H1 (cell line): ENCODE results near the gene SYF2. TPM values are rescaled to one million over a fixed set of nuclear protein-coding genes. Genes with fewer than 3 reads are reported as not detected.

ENCODE experiments used
- CTCF ChIA-PET: fragments of 300-600 bp; sonication (Branson Sonifier 250); formaldehyde crosslinking; loops from one replicate; lab custom pipeline; 2021; ENCODE audit not compliant: partially characterized antibody; lab: Charles Lee
- POLR2A ChIA-PET: fragments of 300-600 bp; sonication (Branson Sonifier 250); formaldehyde crosslinking; loops from one replicate; lab custom pipeline; 2021; ENCODE audit warnings: inconsistent platforms; ENCODE audit not compliant: partially characterized antibody; lab: Charles Lee
- DNase-seq, 2 experiments: peaks; one replicate each; pipeline versions ENCODE4 v3.0.0 to v3.0.0-alpha.2; 2010 to 2022; ENCODE audit warnings: low spot score in 2 of 2, low read depth in 1 of 2, mixed read lengths in 1 of 2
- FAIRE-seq: peaks from 2 replicates; lab custom pipeline; 2011; peaks lifted over from hg19 to GRCh38; lab: Jason Lieb, UNC
- H2AFZ ChIP-seq: 2 replicates; pipeline ENCODE4 v1.8.1; 2012; ENCODE audit warnings: low read length, inconsistent platforms
- H2AK5ac ChIP-seq: 2 replicates; pipeline ENCODE4 v1.6.1; 2013; ENCODE audit warnings: low read depth, low read length
- H2BK120ac ChIP-seq: replicated peaks from 2 replicates; pipeline ENCODE3; 2013; ENCODE audit warnings: low read depth, low read length, inconsistent platforms
- H2BK12ac ChIP-seq: 2 replicates; pipeline ENCODE4 v1.6.1; 2013; ENCODE audit warnings: low read depth, low read length
- H2BK15ac ChIP-seq: 2 replicates; pipeline ENCODE4 v1.6.1; 2013; ENCODE audit warnings: low read length
- H2BK20ac ChIP-seq: 2 replicates; pipeline ENCODE4 v1.6.1; 2013; ENCODE audit warnings: low read length
- H2BK5ac ChIP-seq: 2 replicates; pipeline ENCODE4 v1.6.1; 2013; ENCODE audit warnings: low read depth, low read length
- H3K14ac ChIP-seq: 2 replicates; pipeline ENCODE4 v1.6.1; 2013; ENCODE audit warnings: inconsistent platforms; ENCODE audit not compliant: insufficient read length
- H3K18ac ChIP-seq: 2 replicates; pipeline ENCODE4 v1.6.1; 2013; ENCODE audit warnings: low read length; ENCODE audit errors: extremely low read depth
- H3K23ac ChIP-seq: 2 replicates; pipeline ENCODE4 v1.6.1; 2013; ENCODE audit warnings: inconsistent platforms; ENCODE audit not compliant: insufficient read length
- H3K23me2 ChIP-seq: 2 replicates; pipeline ENCODE4 v1.6.1; 2013; ENCODE audit warnings: low read depth, low read length
- H3K27ac ChIP-seq: 2 replicates; pipeline ENCODE4 v1.6.1; 2011; ENCODE audit warnings: low read depth, low read length, inconsistent platforms
- H3K27me3 ChIP-seq, 4 experiments: replicated peaks in 1 of 4; 1 replicate in 1 of 4; 2 replicates in 3 of 4; pipeline versions ENCODE4 v1.6.1 to v1.8.1; 2011 to 2013; ENCODE audit warnings: low read length in 3 of 4, mild to moderate bottlenecking in 3 of 4, inconsistent platforms in 2 of 4, mixed read lengths in 2 of 4, moderate library complexity in 1 of 4; ENCODE audit not compliant: control insufficient read depth in 3 of 4, insufficient read depth in 3 of 4; ENCODE audit errors: extremely low read depth in 1 of 4
- H3K36me3 ChIP-seq, 4 experiments: 2 replicates each; pipeline versions ENCODE4 v1.6.1 to v1.8.1; 2011 to 2013; ENCODE audit warnings: mild to moderate bottlenecking in 4 of 4, low read length in 3 of 4, moderate library complexity in 2 of 4, control low read depth in 1 of 4, inconsistent platforms in 1 of 4; ENCODE audit not compliant: insufficient read depth in 4 of 4, control insufficient read depth in 2 of 4
- H3K4ac ChIP-seq: replicated peaks from 2 replicates; pipeline ENCODE3; 2013; ENCODE audit warnings: low read length, low read depth, mixed read lengths, inconsistent platforms; ENCODE audit not compliant: insufficient read length
- H3K4me1 ChIP-seq, 4 experiments: replicated peaks in 1 of 4; 1 replicate in 1 of 4; 2 replicates in 3 of 4; pipeline versions ENCODE4 v1.6.1 to v1.8.1; 2011 to 2013; ENCODE audit warnings: low read length in 3 of 4, inconsistent platforms in 2 of 4, mixed read lengths in 1 of 4; ENCODE audit not compliant: insufficient read depth in 4 of 4, control insufficient read depth in 3 of 4
- H3K4me2 ChIP-seq, 2 experiments: 2 replicates each; pipeline versions ENCODE4 v1.6.1 to v1.8.1; 2011 to 2013; ENCODE audit warnings: low read depth in 2 of 2, low read length in 2 of 2, control low read depth in 1 of 2, inconsistent platforms in 1 of 2, mild to moderate bottlenecking in 1 of 2; ENCODE audit not compliant: insufficient read depth in 1 of 2
- H3K4me3 ChIP-seq, 4 experiments: fragments of 200-600, 300-600 bp in 1 of 4; sonication (generic), shearing (Covaris generic), sonication (Bioruptor Twin) in 1 of 4; 2 replicates each; pipeline versions ENCODE4 v1.5.1 to v1.8.1; 2011 to 2016; ENCODE audit warnings: low read length in 4 of 4, low read depth in 3 of 4, control low read depth in 2 of 4, inconsistent platforms in 2 of 4, mild to moderate bottlenecking in 2 of 4, mixed read lengths in 1 of 4, moderate library complexity in 1 of 4; ENCODE audit not compliant: insufficient read depth in 2 of 4; ENCODE audit errors: extremely low read depth in 1 of 4
- H3K56ac ChIP-seq: replicated peaks from 2 replicates; pipeline ENCODE3; 2013; ENCODE audit warnings: low read depth, mild to moderate bottlenecking, mixed read lengths, low read length, inconsistent platforms; ENCODE audit not compliant: insufficient read length
- H3K79me1 ChIP-seq: 2 replicates; pipeline ENCODE4 v1.6.1; 2013; ENCODE audit warnings: low read depth, low read length, control low read depth
- H3K79me2 ChIP-seq, 2 experiments: 2 replicates each; pipeline versions ENCODE4 v1.6.1 to v1.8.1; 2012 to 2013; ENCODE audit warnings: low read length in 2 of 2, mild to moderate bottlenecking in 2 of 2, inconsistent platforms in 1 of 2; ENCODE audit not compliant: insufficient read depth in 2 of 2, control insufficient read depth in 1 of 2
- H3K9ac ChIP-seq, 4 experiments: replicated peaks in 1 of 4; 1 replicate in 1 of 4; 2 replicates in 3 of 4; pipeline versions ENCODE4 v1.6.1 to v1.8.1; 2011 to 2013; ENCODE audit warnings: low read depth in 3 of 4, low read length in 3 of 4, control low read depth in 2 of 4, mild to moderate bottlenecking in 2 of 4, moderate library complexity in 2 of 4, inconsistent platforms in 1 of 4; ENCODE audit errors: extremely low read depth in 1 of 4
- H3K9me3 ChIP-seq, 2 experiments: 2 replicates each; pipeline versions ENCODE4 v1.6.1 to v1.8.1; 2012 to 2013; ENCODE audit warnings: mild to moderate bottlenecking in 2 of 2, moderate library complexity in 2 of 2, control low read depth in 1 of 2, inconsistent platforms in 1 of 2, low read depth in 1 of 2, low read length in 1 of 2, mixed read lengths in 1 of 2; ENCODE audit not compliant: insufficient read depth in 2 of 2
- H4K20me1 ChIP-seq, 2 experiments: replicated peaks in 1 of 2; 2 replicates each; pipeline versions ENCODE3 to v1.8.1; 2011 to 2013; ENCODE audit warnings: inconsistent platforms in 2 of 2, low read length in 2 of 2, mild to moderate bottlenecking in 1 of 2; ENCODE audit not compliant: insufficient read depth in 2 of 2, control insufficient read depth in 1 of 2
- H4K5ac ChIP-seq: 2 replicates; pipeline ENCODE4 v1.6.1; 2013; ENCODE audit warnings: low read length, low read depth, mixed read lengths, inconsistent platforms; ENCODE audit not compliant: insufficient read length
- H4K8ac ChIP-seq: 2 replicates; pipeline ENCODE4 v1.8.0; 2013; ENCODE audit warnings: mild to moderate bottlenecking, moderate library complexity, low read length, inconsistent platforms; ENCODE audit not compliant: insufficient read depth; ENCODE audit errors: extremely low read depth
- H4K91ac ChIP-seq: replicated peaks from 2 replicates; pipeline ENCODE3; 2013; ENCODE audit warnings: low read length, mixed read lengths, inconsistent platforms; ENCODE audit not compliant: insufficient read length
- CEBPB ChIP-seq: IDR thresholded peaks from 2 replicates; pipeline ENCODE4 v1.6.1; 2012; ENCODE audit warnings: low read depth, low read length
- CHD1 ChIP-seq: IDR thresholded peaks from 2 replicates; pipeline ENCODE4 v1.6.1; 2012; ENCODE audit warnings: low read depth, low read length, improper control_type of control experiment
- CREB1 ChIP-seq: IDR thresholded peaks from 2 replicates; pipeline ENCODE4 v1.6.1; 2012; ENCODE audit warnings: inconsistent platforms
- EGR1 ChIP-seq: IDR thresholded peaks from 2 replicates; pipeline ENCODE4 v1.6.1; 2011; ENCODE audit warnings: low read depth, low read length, borderline replicate concordance
- EP300 ChIP-seq, 2 experiments: IDR thresholded peaks; 1 replicate in 1 of 2; 2 replicates in 1 of 2; pipeline ENCODE4 v1.6.1; 2011 to 2012; ENCODE audit warnings: low read depth in 2 of 2, low read length in 2 of 2, mild to moderate bottlenecking in 2 of 2, borderline replicate concordance in 1 of 2, inconsistent platforms in 1 of 2, moderate library complexity in 1 of 2
- FOSL1 ChIP-seq: IDR thresholded peaks from 2 replicates; pipeline ENCODE4 v1.6.1; 2011; ENCODE audit warnings: mild to moderate bottlenecking, low read depth, low read length, moderate library complexity; ENCODE audit not compliant: insufficient read depth
- GABPA ChIP-seq: IDR thresholded peaks from 2 replicates; pipeline ENCODE4 v1.6.1; 2011; ENCODE audit warnings: mild to moderate bottlenecking, low read length, moderate library complexity, borderline replicate concordance; ENCODE audit not compliant: insufficient read depth
- JUN ChIP-seq: IDR thresholded peaks from 2 replicates; pipeline ENCODE4 v1.6.1; 2011; ENCODE audit warnings: low read depth, mild to moderate bottlenecking, improper control_type of control experiment, low read length
- MAFK ChIP-seq: IDR thresholded peaks from 2 replicates; pipeline ENCODE4 v1.6.1; 2012; ENCODE audit warnings: low read depth, mild to moderate bottlenecking, improper control_type of control experiment, low read length
- NANOG ChIP-seq: IDR thresholded peaks from 2 replicates; pipeline ENCODE4 v1.6.1; 2011; ENCODE audit warnings: low read length, low read depth, mild to moderate bottlenecking, inconsistent platforms; ENCODE audit not compliant: insufficient read depth, poor library complexity, severe bottlenecking
- SAP30 ChIP-seq: fragments of 300-600 bp; sonication (generic); IDR thresholded peaks from 2 replicates; pipeline ENCODE4 v1.7.1; 2012; ENCODE audit warnings: low read length, moderate library complexity, mild to moderate bottlenecking, inconsistent platforms; ENCODE audit not compliant: insufficient read depth, insufficient replicate concordance
- SIX5 ChIP-seq: IDR thresholded peaks from 2 replicates; pipeline ENCODE4 v1.6.1; 2011; ENCODE audit warnings: mild to moderate bottlenecking, low read depth, low read length
- SP1 ChIP-seq: IDR thresholded peaks from 2 replicates; pipeline ENCODE4 v1.6.1; 2011; ENCODE audit warnings: low read depth, low read length
- SP2 ChIP-seq: IDR thresholded peaks from 2 replicates; pipeline ENCODE4 v1.6.1; 2012; ENCODE audit warnings: mild to moderate bottlenecking, low read length, inconsistent platforms
- ZNF274 ChIP-seq: IDR thresholded peaks from 2 replicates; pipeline ENCODE4 v1.7.0; 2012; ENCODE audit warnings: low read length, borderline replicate concordance; ENCODE audit errors: extremely low read depth
- WGBS, 2 experiments: shearing (Covaris generic) in 1 of 2; methylation state at CpG; one replicate each; pipeline versions ENCODE4 v1.1.6 to v1.1.7; 2013 to 2015; ENCODE audit warnings: low lambda C conversion rate in 2 of 2, mixed read lengths in 2 of 2, inconsistent platforms in 1 of 2, low coverage in 1 of 2, missing lambda C conversion rate in 1 of 2; ENCODE audit not compliant: insufficient replicate concordance in 2 of 2, insufficient coverage in 1 of 2, insufficient read length in 1 of 2; ENCODE audit errors: extremely low coverage in 1 of 2, missing lambda C conversion rate in 1 of 2; 5-methylcytosine and 5-hydroxymethylcytosine counted together
- polyA plus RNA-seq, 7 experiments: library from polyadenylated mRNA; depleted of rRNA in 3 of 7; stranded (reverse) in 5 of 7; unstranded in 2 of 7; fragments of >200 nt in 5 of 7; fragments of 200-250 nt in 2 of 7; gene quantifications; 1 replicate in 5 of 7; 2 replicates in 1 of 7; 4 replicates in 1 of 7; pipeline versions ENCODE4 v1.2.1 to v1.2.3, GENCODE V29; 2011 to 2013; ENCODE audit warnings: missing spikeins in 2 of 7, mixed read lengths in 2 of 7
- total RNA-seq: library from RNA; stranded (reverse); fragmentation: NEBNext Ultra II Directional; extraction: Animal tissue kit (Norgen Biotek cat#: 25700); gene quantifications from 2 replicates; pipeline ENCODE4 v1.2.1, GENCODE V29; 2021

SYF2 gene
- total and polyA plus RNA-seq, 2 of the 8 experiments (the other 6 are each of a cell fraction or from before 2014, with no cell fraction given) = 7.5 to 33.0 TPM

DNA sequence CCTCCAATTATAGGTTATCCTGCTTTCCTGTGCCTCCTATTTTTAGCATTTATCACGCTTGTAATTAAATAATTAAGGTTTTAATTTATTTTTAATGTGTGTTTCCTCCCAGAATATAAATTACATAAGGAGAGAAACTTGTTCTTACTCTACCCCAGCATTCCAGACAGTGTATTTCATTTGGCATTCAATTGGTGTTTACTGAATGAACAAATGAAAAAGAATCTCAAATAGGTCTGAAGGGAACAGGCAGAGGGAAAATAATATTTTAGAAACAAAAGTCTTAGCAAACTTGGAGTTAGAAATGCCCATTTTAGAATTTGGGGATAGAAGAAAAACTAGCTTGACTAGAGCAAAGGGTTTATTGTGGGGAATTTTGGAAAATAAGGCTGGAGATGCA, 24.9 kb upstream of the SYF2 start:
- 69% methylated on average over 1 of the region's 1 CpG; no CpG with 5 or more reads in 1 of the 2 experiments for WGBS, 2 experiments
- Histone ChIP-seq H3K4me3 (no peak overlapping the region), H2BK15ac (no peak overlapping the region), H3K18ac (no peak overlapping the region), H3K23ac (no peak overlapping the region), H3K4ac (no peak overlapping the region), H2BK20ac (no peak overlapping the region), H4K8ac (no peak overlapping the region), H3K27me3 (no peaks in the 10 kb centered on the region), H3K4me2 (no peak overlapping the region), H3K27ac (no peak overlapping the region), H2AK5ac (no peak overlapping the region), H3K4me1 (peaks cover 0 to 5% (median 4%) of the 10 kb centered on the region in 4 experiments; a peak in 4 of 7 replicates), H3K56ac (no peak overlapping the region), H2BK5ac (no peak overlapping the region), H4K20me1 (no peaks in the 10 kb centered on the region), H2BK12ac (no peak overlapping the region), H3K79me2 (no peaks in the 10 kb centered on the region), H3K79me1 (no peaks in the 10 kb centered on the region), H2BK120ac (no peak overlapping the region), H2AFZ (no peak overlapping the region), H4K91ac (no peak overlapping the region), H4K5ac (no peak overlapping the region), H3K36me3 (no peaks in the 10 kb centered on the region; a peak in 1 of 8 replicates), H3K9ac (no peak overlapping the region), H3K9me3 (no peaks in the 10 kb centered on the region), H3K14ac (no peak overlapping the region), H3K23me2 (no peaks in the 10 kb centered on the region)
- DNase-seq (no peak), FAIRE-seq (no peak)
- ChIA-PET POLR2A (interaction anchor here (1.2 kb wide), 1 partner anchor 25 kb away, joined by 4 read pairs; the partner anchor contains the start of gene SYF2), CTCF (interaction anchor here (1.2 to 1.4 kb wide), 2 partner anchors 9 to 17 kb away, joined by 3 read pairs; no protein-coding TSS in a partner anchor)
- TF ChIP-seq SAP30 = no peak
- TF ChIP-seq NANOG = no peak
- TF ChIP-seq MAFK = no peak
- TF ChIP-seq GABPA = no peak
- no peak for TF ChIP-seq FOSL1
- no peak for TF ChIP-seq CREB1
- TF ChIP-seq JUN = no peak
- TF ChIP-seq SIX5 = no peak
- TF ChIP-seq EP300 (IDR thresholded peaks at IDR 0.05; ENCODE audit: borderline replicate concordance in 1 of 2, low read depth in 2 of 2, low read length in 2 of 2) = no peak
- no peak for TF ChIP-seq CEBPB
- TF ChIP-seq EGR1 = no peak
- TF ChIP-seq CHD1 = no peak
- TF ChIP-seq ZNF274 = no peak
- TF ChIP-seq SP1 = no peak
- TF ChIP-seq SP2 = no peak
